NCI-H1436 (cell line): ENCODE results near the gene PALS2.

Experiments
- DNase-seq: peaks from one replicate; lab custom pipeline; 2025; lab: John Stamatoyannopoulos, UW

Gene PALS2, protein sequence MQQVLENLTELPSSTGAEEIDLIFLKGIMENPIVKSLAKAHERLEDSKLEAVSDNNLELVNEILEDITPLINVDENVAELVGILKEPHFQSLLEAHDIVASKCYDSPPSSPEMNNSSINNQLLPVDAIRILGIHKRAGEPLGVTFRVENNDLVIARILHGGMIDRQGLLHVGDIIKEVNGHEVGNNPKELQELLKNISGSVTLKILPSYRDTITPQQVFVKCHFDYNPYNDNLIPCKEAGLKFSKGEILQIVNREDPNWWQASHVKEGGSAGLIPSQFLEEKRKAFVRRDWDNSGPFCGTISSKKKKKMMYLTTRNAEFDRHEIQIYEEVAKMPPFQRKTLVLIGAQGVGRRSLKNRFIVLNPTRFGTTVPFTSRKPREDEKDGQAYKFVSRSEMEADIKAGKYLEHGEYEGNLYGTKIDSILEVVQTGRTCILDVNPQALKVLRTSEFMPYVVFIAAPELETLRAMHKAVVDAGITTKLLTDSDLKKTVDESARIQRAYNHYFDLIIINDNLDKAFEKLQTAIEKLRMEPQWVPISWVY

DNA sequence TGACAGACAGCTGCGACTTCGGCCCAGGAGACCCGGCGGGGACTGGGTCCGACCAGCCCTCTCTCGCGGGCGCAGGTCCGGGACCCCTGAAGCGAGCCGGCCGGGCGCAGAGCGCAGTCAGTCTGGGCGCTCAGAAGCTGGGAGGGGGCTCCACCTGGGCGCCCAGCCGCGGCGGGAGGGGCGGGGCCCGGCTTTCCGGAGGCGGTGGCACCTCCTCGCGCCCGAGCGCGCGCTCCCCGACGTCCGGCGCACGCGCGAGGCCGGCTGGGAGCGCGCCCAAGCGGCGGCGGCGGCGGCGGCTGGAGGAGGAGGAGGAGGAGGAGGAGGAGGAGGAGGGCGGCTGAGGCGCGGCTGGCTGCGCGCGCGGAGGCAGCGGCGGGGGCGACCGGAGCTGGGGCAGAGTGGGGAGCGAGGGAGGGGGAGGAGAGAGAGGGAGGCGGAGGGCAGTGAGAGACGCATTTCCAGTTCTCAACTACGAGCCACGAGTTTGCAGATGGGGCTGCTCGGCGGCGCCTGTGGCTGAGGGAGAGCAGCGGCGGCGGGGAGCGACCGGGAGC is at the start of gene PALS2:
TSS of gene PALS2 (plus strand) at position 456 of the 557 bp plus-strand sequence. CDS start 50,216 bp downstream, outside the sequence.
- peak; percentile 74 for DNase-seq

DNA sequence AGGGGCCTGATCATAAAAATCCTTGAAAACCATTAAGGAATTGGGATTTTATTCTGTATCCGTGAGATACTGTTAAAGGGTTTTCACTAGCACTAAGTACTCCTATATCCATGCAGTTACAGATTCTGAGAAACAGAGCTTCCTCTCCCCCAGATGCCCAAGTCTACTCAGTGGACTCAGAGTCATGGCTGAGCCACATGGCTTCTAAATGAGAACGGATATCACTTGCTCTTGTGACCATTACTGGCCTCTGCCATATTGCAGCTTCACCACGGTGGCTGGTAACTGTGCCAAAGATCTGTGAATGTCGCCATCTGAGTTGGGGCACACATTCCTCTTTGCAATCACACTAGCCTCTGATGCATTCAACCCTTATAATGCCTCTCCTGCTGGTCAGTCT is 42.0 kb upstream of the PALS2 start:
- DNase-seq = no peak

DNA sequence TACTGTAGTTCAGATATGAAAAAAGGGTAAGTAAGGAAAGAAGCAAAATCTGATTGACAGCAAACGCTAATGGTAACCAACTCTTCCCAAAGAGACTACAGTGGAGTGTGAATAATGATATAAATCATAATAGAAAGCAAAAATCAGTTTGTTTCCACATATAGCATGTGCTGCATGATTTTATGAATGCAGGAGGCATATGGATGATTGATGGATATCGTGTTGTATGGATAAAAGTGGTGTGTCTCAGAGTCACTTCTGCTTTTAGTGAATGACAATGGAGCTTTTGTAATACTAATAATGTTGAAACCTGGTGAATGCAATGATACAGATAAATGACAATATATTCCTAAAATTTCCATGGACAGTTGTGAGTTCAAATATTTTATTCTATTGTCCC is 36.6 kb upstream of the PALS2 start:
- DNase-seq = no peak

DNA sequence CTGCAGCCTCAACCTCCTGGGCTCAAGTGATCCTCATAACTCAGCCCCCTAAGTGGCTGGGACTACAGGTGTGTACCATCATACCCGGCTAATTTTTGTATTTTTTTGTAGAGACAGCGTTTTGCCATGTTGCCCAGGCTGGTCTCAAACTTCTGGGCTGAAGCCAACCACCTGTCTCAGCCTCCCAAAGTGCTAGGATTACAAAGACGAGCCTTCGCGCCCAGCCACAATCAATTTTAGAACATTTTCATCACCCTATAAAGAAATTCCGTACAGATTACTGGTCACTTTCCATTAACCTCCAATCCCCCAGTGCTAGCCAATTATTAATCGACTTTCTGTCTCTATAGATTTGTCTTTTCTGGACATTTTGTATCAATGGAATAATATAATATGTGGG is 32.3 kb upstream of the PALS2 start:
- DNase-seq = no peak

DNA sequence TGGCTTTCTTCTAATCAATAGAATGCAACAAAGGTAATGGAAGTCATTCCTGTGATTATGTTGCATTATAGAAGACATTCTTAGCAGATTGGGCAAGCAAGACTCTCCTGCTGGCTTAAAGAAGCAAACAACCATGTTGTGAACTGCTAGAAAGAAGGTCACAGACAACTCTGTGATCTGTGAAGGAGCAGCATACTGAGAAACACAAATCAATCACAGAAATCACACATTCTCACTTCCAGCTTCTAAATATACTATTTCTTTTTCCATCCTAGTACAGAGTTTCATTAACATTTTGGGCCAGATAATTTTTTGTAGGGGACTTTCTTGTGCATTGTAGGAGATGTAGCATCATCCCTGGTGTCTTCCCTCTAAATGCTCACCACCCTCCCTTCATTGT is 28.0 kb upstream of the PALS2 start:
- DNase-seq = no peak

DNA sequence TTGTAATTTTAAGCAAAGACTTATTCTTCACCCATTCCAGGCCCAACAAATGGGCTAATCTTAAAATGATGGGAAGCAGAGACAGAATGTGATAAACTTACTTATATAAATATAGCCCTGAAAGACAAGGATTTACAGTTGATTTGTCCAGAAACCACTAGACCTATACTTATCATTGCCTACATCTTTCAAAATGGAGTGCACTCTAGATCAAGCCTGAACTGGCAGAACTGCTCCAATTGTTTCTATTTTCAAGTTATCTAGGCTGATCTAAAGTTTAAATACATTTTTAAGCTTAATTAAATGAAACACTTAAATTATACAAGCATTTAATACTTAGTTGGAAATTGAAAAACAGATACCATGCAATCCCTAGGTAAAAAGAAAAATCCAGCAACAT is 24.9 kb upstream of the PALS2 start:
- no peak for DNase-seq

DNA sequence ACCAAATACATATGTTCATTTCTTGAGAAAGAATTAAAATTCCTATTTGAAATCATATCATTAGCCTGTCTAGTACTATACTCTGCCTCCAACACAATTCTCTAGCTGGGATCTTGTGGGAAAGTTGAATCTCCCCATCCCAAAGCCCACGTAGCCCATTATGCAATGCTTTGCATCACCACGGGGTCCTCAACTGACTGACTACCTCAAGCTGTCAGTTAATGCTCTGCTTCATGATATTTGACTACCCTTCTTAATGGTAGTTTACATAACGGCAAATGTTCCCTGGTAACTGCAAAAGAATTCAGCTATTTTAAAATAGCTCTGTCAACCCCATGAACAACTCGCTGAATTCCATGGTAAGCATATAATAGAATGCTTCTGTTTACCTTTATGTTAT is 23.3 kb upstream of the PALS2 start:
- no peak for DNase-seq

DNA sequence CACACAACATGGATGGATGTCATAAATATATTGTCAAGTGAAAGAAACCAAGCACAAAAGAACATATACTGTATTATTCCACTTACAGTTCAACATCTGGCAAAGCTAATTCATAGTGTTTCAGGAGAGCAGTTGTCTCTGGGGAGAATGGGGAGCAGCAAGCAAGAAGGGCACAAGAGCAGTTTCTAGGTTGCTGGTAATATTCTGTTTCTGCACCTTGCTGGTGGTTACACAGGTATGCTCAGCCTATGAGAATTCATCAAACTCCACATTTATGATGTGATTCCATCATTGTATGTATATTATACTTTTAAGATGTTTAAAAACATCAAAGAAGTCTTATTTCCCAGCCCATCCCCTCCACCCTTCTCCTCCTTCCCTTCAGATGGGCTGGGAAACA is 18.1 kb upstream of the PALS2 start:
- no peak for DNase-seq

DNA sequence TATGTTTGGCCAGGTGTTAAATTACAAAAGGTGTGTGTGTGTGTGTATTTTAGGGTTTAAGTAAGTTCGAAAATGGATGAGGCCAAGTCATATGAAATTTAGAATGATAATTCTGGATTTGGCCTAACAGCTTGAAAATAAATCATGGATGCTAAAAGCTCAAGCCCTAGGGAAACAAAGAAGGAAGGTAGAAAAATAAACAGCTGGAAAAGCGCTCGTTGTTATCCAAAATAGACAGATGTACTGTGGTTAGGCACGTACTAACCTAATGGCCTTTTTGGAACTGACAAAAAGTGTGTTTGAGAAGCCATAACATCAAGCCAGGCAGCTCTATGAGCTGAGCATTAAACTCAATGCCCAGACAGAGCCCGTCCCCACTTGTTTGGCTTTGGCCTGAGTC is 17.5 kb upstream of the PALS2 start:
- no peak for DNase-seq

DNA sequence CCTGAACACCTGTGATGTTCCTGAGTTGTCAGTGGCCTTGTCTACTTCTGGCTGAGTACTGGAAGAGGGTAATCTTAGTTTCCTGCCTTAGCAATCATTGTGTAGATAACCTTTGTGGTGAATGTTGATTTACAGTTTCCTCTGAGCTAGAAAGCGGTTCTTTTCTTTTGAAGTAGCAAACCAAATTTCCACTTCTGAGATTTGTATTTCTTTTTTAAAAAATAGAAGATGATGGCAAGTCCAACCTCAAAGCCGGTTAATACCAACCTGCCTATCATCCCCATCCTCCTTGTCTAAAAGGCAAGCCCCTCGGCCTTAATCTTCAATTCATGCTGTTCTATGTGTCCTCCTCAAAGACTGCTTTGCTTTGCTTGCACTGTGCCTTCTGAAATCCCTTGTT is 12.5 kb upstream of the PALS2 start:
- no peak for DNase-seq

DNA sequence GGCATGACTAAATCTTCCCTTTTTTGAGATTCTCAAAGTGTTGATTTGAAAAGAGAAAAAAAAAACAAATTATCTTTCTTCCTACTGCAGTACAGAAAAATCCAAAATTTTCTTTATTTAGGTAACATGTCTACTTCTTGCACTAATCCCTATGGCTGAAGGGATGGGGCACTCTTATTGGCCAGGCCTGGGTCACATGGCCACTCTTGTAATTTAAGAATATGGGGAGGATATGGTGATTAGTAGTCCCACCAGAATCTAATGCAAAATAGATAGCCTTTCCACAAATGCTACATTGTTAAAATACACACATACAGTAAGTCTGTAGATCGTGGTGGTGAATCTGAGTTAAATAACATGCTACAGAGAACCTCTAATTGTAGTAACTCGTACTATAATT is 7.0 kb upstream of the PALS2 start:
- no peak for DNase-seq

DNA sequence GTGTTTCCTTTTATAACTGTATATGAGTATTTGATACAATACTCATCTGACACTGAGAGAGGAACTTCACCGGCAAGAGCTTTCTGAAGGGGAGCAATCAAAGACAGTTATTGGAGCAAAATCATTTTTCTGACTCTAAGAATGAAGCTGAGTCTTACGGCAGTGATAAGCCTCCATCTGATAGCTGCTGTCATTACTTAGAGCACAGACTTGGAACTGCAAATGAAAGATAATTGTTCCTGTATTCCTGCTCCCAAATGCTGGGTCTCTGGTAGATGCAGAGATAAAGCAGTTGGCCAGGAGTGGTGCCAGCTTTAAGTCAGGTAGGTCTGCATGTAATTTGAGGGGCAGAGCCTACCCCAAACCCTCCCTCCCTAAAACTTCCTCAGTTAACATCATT is 2.3 kb upstream of the PALS2 start:
- no peak for DNase-seq

DNA sequence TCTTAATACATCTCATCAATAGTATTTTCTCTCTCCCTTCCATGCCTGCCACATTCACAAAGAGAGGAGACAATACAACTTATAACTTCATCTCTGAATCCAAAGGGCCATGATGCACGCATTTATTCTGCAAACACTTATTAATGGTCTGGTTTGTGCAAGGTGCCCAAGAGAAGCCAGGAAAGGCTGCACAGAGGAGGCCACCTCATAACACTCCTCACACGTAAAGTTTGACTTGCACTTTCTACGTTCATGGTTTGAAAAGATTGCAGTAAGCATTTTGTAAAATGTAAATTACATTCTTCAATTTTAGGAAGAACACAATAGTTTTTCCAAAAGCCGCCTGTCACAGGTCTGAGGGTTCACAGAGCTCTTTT is 1.2 kb upstream of the PALS2 start:
- no peak for DNase-seq

DNA sequence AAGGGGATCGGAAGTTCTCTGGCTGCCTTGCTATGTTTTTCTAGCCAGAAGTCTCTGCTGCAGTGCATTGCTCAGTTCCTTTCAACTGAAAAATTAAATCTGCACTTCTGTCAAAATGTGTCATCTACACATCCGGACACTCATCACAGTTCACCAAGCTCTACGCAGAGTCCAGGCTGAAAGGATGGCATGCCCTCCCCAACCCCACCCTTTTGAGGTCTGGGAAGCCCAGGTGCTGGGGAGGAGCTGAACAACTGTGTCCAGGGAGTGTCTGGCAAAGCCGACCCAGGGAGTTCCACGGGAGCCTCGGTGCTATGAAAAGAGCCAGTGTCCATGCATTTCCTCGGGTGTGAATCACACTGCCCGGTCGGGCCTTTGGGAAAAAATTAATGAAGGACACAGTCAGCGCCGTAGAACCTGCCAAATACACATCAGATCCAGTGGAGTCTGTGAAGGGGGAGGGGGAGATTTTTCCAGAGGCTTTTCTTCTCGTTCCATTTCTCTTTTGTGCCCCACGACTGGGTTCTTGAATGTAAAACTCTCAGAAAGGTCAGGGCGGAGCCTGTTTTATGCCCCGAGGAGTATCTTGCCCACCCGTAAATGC is 757 bp upstream of the PALS2 start:
- no peak for DNase-seq

DNA sequence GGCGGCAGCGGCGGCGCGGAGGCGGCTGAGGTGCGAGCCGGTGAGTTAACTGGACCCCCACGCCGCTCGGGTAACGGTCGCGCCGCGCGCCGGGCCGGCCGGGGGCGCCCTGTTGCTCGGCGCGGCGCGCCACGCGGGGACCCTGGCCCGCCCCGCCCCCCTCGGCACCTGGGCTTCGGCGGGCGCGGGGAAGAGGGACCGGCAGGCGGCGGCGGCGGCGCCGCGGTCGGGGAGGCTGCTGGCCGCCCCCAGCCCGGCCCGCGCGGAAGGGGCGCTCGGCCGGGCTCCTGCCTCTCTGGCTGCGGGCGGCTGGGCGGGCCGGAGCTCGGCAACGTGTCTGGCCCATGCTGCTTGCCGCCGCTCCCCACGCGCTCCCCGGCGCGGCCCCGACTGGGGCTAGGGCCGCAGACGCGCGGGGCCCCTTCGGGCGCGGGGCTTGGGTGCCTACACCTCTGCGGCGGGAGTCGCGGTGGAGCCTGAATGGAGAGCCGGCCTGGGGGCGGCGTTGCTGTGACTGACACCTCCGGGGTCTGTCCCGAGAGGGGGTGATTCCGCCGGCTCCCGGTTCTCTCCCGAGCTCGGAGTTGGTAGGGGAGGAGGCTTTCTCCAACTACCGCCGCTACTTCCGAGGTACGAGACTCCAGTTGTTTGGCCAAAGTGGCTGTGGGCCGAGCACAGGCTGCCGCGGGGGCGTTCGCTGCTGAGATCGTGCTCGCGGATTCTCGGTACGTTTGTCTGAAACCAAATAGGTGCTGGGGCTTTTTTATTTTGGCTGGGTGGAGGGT is 494 bp downstream of the PALS2 start:
- peak; percentile 44 for DNase-seq

DNA sequence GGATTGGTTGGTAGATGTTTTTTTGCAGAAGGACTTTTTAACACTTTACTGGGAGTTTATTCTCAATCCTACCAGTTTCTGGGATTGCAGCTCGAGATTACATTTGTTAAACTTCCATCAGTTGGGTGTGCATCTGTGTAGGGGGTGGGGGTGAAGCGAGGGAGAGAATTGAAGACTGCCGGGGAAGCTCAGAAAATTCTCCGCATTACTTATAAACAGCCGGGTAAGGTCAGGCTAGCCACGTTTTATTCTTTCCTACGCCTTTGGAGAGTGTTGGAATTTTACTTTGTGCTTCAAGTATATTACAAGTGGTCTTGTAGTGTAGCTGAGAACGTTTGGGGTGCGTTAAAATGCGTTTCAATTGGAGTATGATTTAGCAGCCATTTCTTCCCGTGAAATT is 1.1 kb downstream of the PALS2 start:
- no peak for DNase-seq

DNA sequence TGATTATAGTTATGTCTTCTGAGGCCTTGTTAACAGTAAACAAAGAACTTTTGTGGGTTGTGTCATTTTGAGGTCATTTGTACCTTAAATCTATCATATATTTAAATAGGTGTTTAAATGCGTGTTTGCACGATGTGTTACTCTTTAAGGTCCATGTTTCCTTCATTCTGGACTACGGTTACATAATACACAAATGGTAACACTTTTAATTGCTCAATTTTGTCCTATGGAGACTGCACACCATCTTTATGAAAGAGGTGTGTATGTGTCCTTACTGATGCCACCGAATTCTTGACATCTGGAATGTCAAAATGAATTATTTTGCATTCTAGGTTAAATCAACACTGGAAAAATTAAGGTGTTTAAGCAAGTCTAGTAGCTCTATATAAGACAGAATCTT is 1.7 kb downstream of the PALS2 start:
- DNase-seq = no peak

DNA sequence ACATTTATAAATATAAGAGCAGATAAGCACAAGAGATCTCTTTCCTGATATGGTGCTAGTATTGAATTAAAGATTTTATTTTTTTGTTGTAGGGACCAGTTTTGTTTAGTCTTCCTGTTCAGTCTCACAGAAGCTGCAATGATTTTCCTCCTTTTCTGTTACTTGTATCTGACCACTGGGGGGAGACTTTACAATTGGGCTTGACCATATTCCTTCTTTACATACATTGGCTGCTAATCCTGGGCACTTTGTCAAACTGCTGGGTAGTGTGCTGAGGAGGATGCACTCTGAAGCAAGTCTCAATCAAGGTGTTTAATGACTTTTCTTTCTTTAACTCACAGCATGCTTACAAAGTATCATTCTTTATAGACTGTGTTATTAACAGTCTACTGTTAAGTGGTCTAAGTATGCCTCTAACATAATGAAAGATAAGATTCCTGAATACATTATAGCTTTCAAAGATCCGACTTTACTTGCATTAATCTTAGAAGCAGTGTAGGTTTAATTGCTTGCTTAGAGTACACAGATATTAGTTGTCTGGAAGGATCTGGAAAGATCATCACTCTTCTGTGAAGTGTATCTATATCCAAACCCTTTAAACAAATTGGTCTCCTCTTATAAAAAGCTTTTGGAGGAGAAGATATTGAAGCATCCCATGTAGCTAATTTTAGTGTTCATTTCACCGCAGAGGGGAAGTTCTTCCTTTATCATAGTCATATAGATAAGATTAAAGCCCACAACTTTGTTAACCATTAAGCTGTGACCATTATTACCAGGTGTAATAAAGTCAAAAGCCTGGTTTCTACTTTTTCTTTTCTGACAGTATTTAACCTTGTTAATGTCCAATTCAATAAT is 3.1 kb downstream of the PALS2 start:
- peak; percentile 43 for DNase-seq

DNA sequence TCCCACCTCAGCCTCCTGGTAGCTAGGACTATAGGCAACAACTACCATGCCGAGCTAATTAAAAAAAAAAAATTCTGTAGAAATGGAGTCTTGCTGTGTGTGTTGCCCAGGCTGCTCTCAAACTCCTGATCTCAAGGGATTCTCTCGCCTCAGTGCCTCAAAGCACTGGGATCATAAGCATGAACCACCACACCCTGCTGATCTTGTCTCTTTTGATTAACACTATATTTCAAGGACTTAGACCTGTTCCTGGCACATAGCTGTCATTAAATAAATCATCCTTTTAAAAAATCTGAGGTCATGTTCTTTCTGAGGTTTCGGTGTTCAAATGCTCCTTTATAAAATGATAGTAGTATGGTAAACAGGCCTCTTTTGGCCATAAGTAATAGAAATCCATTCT is 4.8 kb downstream of the PALS2 start:
- DNase-seq = no peak

DNA sequence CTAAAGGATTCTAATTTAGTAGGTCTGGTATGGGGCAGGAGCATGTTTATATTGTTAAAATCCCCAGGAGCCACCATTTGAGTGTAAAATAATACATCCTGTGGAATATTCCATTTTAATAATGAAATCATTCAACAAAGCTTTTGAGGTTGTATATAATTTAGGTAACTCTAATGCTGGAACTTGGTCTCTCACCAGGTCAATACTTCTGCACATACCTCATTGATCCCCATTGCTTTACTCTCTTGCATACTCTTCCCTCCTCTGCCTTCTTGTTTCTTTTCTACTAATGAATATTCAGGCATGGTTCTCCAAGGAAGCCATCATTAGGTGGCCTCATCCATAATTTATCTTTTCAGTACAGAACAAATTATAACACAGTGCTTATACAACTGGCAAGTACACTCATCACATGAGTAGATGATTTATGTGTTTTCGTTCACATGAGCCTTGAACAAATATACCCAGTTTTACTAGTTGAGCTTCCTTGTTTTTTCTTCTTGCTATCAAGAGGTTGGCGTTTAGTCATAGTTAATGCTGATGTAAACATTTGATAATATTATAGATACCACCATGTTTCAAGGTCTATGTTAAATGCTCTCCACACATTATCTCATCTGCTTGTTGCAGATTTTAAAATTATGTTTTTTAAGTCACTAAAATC is 7.2 kb downstream of the PALS2 start:
- DNase-seq = no peak

DNA sequence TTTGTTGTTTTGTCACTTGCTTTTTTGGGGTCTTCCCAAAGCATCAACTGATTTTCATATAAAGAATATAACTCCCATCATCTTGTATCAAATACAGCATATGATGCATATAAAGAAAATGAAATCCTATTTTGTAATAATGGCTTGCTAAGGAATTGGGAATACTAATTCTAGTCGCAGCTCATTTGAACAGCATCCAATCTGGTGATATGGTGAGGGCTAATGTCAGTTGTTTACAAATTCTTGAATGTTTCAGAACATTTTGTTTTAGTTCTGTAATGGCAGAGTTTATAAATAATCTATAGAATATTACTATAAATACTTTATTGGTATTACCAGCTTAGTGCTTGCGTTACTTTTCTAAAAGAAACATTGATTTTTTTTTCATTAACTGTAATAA is 8.9 kb downstream of the PALS2 start:
- DNase-seq = no peak
